HG03575 (cell line): ENCODE results near the gene NRN1.
"Not testable (repeated sequence)": the region's sequence is repeated elsewhere in the genome, so short reads cannot be mapped to it uniquely, and the experiment has no call there.

ENCODE experiments used
- ATAC-seq: cut with Tn5 transposase; IDR thresholded peaks from one replicate; pipeline ENCODE4 v1.9.1; 2021; ENCODE audit not compliant: unreplicated experiment, insufficient number of reproducible peaks, low FRiP score; ENCODE audit errors: extremely low read depth

NRN1 gene

GRCh38 chr6:6006428-6007365 is at the start of gene NRN1:
NRN1 (minus strand) TSS chr6:6006925; CDS start chr6:6006749, 176 bp downstream.
- ATAC-seq: no peak

DNA sequence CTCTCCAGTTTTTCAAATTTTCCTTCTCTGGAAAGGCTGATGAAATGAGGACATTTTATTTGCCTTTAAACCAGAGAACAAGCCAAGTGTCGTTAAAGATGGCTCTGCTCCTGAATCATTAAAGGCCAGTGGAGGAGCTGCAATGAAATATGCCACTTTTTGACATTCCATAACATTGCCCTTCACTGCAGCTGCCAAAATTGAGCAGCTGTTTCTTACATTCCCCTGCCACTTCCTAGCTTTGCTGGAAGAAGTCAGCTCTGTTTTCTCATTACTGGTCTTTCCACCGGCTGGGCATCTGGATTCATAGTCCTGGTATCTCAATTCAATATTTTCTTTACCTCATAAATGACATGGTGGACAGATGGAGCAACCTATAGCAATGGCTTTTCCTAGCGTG is 45.5 kb upstream of the NRN1 start:
- ATAC-seq: no peak

- no peak for ATAC-seq
Measured at GRCh38 chr6:6046716-6047115, 40.0 kb upstream of the NRN1 start.

GRCh38 chr6:6039946-6040509 is 33.3 kb upstream of the NRN1 start:
- ATAC-seq: no peak

GRCh38 chr6:6037179-6037578 is 30.5 kb upstream of the NRN1 start:
- no peak for ATAC-seq

GRCh38 chr6:6033858-6034257 is 27.1 kb upstream of the NRN1 start:
- no peak for ATAC-seq

DNA sequence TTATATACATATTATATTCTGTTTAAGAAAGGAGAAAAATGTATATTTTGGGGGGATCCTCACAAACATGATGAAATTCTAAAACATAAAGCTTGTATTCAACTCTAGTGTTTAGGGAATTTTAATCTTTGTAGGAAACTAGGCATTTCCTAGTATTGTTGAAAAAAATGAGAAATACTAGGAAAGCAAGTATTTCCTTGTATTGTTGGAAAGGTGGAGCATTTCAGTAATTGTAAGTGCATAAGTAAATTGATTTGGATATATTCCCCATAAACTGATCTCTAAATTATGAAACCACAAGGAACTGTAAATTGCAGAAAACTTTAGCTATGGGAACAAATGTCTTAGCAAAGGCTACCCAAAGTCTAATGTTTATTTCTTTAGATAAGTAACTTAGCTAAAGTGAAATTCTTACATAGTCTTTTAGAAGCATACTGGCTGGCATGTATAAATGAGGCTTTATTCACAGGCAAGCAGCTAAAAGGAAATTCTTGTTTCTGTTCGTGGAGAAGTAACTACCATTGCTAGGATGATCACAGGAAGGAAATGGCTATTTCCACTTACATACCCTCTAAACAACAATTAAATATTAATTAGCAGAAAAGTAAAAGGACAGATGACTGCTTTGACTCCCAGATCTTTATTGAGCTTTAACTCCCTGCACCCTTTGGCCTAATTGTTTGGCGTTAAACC is 19.9 kb upstream of the NRN1 start:
- ATAC-seq: no peak

GRCh38 chr6:6025736-6026135 is 19.0 kb upstream of the NRN1 start:
- no peak for ATAC-seq

DNA sequence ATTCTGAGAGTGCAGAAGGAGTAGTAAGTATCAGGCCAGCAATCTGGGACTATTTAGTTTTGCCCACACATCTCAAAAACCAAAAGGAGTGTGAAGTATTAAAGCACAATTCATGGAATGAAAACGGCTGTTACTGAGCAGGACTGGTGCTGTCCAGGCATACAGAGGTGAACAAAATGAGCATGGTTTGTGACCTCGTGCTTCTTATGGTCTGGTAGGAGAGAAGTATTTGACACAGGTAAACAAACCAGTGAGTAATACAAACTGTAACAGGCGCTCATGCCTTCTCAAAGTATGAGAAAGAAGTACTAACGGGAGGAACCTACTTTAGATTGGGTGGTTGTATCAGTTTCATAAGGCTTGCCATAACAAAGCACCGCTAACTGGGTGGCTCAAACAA is 17.5 kb upstream of the NRN1 start:
- no peak for ATAC-seq

DNA sequence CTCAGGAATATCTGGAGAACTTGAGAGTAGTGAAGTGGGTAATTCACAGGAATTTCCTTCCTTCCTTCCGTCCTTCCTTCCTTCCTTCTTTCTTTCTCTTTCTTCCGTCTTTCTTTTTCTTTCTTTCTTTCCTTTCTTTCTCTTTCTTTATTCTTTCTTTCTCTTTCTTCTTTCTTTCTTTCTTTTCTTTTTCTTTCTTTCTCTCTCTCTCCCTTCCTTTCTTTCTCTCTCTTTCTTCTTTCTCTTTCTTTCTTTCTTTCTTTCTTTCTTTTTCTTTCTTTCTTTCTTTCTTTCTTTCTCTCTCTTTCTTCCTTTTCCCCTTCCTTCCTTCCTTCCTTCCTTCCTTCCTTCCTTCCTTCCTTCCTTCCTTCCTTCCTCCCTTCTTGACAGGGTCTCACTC is 16.1 kb upstream of the NRN1 start:
- ATAC-seq: not testable (repeated sequence)

DNA sequence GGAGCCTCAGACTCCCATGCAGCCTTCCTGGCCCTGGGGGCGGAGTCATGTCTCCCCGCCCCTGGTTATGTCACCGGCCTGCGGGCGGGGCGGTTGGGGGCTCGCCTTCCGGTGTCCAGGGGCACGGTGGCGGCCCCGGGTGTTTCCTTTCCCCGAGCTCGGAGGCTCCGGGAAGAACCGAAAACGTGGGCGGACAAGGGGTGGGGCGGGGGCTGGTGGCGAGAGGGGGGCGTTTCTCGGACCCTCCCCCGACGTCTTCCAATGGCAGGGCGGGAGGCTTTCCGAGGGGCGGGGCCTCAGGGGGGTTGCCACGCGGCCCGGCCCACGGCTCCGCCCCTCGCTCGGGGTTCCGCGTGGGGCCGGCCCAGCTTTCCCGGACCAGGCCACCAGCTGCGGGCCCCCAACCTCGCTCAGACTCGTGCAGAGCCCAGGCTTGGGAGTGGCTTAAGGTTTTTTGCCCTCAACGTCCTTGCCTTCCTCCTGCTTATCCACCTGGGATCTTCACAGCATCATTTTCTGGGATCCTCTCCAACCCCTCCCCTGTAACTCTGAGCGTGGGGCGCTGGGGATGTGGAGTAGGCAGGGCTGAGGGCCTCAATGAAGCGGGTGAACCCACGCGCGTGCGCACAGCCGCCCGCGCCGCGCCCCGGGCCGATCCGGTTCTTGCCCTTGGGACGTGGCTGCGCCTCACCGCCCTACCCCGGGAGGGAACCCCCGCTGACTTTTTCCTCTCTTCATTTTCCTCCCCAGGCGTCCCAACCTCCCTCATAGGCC is 2.1 kb upstream of the NRN1 start:
- ATAC-seq: no peak

GRCh38 chr6:6008089-6008647 is 1.4 kb upstream of the NRN1 start:
- ATAC-seq: no peak

DNA sequence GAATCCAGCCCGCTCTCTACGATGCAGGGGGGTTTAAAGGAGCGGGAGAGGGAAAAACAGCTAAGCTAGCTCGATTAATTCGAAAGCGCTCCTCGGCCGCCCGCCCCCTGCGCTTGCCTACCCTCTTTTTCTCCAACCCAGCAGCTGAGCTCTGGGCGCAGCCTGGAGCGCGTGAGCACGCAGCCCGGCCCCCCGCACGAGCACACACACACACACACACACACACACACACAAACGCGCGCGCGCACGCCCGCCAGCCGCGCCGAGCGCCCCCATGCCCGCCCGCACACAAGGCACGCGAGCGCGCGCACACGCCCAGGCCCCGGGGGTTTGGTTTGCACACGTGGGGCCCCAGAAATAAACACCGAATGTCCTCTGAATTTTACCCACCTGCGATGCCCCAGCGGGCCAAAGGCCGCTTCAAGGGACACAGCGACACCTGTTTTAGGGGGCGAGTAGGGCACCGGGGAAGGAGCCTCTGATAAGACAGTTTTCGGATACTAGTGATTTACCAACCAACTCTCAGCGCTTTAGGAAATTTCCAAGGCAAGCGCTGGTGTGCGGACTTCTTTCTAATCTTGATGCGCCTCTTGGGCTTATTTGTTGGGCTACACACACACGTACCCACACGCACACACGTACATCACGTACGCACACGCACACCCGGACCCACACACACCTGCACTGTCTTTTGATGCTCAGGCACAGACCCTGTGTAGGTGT is 802 bp upstream of the NRN1 start:
- ATAC-seq: no peak

DNA sequence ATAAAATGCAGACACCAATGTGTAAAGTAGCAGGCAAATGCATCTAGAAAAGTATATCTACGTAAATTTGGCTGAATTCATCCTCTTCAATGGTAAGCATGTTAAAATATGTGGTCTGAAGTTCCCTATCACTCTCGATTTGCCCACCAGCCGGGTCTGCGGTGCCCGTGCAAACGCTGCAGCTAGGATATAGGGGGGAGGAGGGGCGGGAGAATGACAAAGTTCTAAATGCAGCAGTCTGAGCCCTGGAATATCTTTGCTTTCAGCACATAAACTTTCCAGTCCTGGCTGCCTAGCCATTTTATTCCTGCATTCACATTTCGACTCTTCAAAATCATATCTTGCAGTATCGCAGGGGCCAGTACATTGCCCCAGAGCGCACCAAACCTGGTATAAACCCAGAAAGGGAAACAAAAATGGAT is 708 bp downstream of the NRN1 start:
- ATAC-seq: no peak

GRCh38 chr6:6005051-6006005 is 1.4 kb downstream of the NRN1 start:
- ATAC-seq: no peak

DNA sequence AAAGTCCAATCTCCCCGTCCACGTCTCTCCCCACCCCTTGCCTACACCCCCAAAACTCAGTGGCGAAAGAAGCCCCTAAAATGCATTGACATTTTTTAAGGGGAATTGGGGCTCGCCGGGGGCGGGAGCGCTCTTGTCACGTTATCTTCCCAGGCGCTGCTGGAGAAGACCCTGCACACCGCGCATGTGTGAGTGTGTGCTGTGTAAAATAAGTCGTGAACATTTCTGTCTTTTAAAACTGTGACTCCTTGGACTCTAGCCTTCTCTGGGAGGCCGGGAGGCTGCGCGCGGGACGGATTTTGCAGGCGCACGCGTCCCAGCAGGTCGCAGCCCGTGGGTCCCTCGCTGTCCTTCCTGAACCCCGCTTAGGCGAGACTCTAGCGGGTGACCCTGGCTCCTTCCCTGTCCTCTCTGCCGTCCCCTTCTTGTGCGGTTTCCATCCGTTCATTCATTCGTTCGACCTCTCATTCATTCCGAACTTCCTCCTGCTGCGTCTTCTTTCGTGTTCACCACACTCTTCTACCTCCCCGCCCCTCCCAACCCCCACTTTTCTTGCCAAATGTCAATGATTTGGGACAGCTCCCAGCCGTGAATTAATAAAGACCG is 2.2 kb downstream of the NRN1 start:
- ATAC-seq: no peak
